Nephron progenitor cell (in vitro differentiated cells): ENCODE data around the gene HPS3.
"Not testable (repeated sequence)": the region's sequence is repeated elsewhere in the genome, so short reads cannot be mapped to it uniquely, and the experiment has no call there.

Experiments
- DNase-seq: peaks from one replicate; pipeline ENCODE4 v3.0.0; 2021
- H3K27ac Mint-ChIP-seq: 2 replicates; pipeline ENCODE4 v1.8.0; 2021; ENCODE audit warnings: mild to moderate bottlenecking, moderate library complexity, mixed read lengths
- H3K27me3 Mint-ChIP-seq: 2 replicates; pipeline ENCODE4 v1.8.0; 2021; ENCODE audit warnings: mild to moderate bottlenecking, low read depth, mixed read lengths; ENCODE audit not compliant: poor library complexity
- H3K36me3 Mint-ChIP-seq: 2 replicates; pipeline ENCODE4 v1.8.0; 2021; ENCODE audit warnings: low read depth, mixed read lengths
- H3K4me1 Mint-ChIP-seq: 2 replicates; pipeline ENCODE4 v1.8.0; 2021; ENCODE audit warnings: mixed read lengths
- H3K4me3 Mint-ChIP-seq: 2 replicates; pipeline ENCODE4 v1.8.0; 2021; ENCODE audit warnings: mild to moderate bottlenecking, moderate library complexity, mixed read lengths
- H3K9me3 Mint-ChIP-seq: 2 replicates; pipeline ENCODE4 v1.8.0; 2021; ENCODE audit warnings: mild to moderate bottlenecking, moderate library complexity, mixed read lengths
- CTCF ChIP-seq: fragments of 200-600 bp; sonication (generic); IDR thresholded peaks from 2 replicates; pipeline ENCODE4 v1.5.0; 2021; ENCODE audit warnings: antibody characterized with exemption

HPS3 gene

DNA sequence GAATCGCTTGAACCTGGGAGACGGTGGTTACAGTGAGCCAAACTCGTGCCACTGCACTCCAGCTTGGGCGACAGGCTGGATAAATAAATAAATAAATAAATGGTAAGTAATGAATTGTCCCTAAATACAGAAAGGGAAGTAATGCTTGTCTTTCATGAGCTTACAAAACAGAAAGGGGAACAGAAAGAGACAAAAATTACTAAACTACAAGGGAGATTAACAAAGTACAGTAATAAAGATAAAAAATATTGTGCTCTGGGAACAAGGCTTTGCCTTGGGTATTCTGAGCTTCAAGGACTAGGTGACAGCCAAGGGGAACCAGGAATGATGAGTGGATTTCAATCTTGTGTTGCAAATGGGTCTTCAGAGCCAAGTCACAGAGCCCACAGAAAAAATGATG is 34.0 kb upstream of the HPS3 start:
- TF ChIP-seq CTCF, result no peak
- H3K36me3 Mint-ChIP-seq, result no peaks in the 10 kb centered on the region
- H3K4me3 Mint-ChIP-seq, result no peak overlapping the region
- peaks cover 9% of the 10 kb centered on the region for H3K9me3 Mint-ChIP-seq
- no peaks in the 10 kb centered on the region for H3K4me1 Mint-ChIP-seq
- H3K27me3 Mint-ChIP-seq, result no peaks in the 10 kb centered on the region
- H3K27ac Mint-ChIP-seq, result no peak overlapping the region
- no peak for DNase-seq

DNA sequence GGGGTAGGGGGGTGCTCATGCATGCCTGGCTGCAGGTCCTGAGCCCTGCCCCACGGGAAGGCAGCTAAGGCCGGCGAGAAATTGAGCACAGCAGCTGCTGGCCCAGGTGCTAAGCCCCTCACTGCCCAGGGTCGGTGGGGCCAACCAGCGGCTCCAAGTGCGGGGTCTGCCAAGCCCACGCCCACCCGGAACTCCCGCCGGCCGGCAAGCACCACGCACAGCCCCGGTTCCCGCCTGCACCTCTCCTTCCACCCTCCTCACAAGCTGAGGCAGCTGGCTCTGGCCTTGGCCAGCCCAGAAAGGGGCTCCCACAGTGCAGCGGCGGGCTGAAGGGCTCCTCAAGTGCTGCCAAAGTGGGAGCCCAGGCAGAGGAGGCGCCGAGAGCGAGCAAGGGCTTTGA is 31.5 kb upstream of the HPS3 start:
- not testable (repeated sequence) for H3K36me3 Mint-ChIP-seq, DNase-seq, H3K9me3 Mint-ChIP-seq, H3K4me1 Mint-ChIP-seq, H3K27ac Mint-ChIP-seq, H3K4me3 Mint-ChIP-seq, H3K27me3 Mint-ChIP-seq

DNA sequence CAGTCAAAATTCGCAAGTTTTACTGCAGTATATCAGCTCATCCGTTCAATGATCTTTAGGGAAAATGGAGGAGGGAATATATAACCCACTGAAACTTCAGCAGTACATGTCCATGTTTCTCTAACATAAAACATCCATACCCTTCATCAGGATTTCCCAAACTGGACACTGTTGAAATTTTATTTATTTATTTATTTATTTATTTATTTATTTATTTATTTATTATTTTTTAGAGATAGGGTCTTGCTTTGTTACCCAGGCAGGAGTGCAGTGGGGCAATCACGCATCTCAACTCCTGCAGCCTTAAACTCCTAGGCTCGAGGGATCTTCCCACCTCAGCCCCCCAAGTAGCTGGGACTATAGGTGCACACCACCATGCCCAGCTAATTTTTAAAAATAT is 28.3 kb upstream of the HPS3 start:
- TF ChIP-seq CTCF, result no peak

DNA sequence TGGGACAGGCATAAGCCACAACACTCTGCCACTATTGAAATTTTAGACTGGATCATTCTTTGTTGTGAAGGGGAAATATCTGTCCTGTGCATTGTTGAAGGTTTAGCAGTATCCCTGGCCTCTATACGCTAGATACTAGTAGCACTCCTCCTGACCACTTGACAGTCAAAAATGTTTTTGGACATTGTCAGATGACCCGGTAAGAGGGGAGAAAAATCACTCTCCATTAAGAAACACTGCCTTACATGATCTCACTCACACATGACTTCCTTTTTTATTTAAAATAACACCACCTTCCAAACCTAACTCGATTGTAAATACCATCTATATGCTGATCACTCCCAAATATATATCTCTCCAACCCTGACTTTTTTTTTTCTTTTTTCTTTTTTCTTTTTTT is 27.8 kb upstream of the HPS3 start:
- Mint-ChIP-seq H3K4me1 (no peaks in the 10 kb centered on the region), H3K4me3 (no peak overlapping the region), H3K27ac (no peak overlapping the region), H3K36me3 (no peaks in the 10 kb centered on the region), H3K9me3 (peaks cover 32% of the 10 kb centered on the region), H3K27me3 (peaks cover 2% of the 10 kb centered on the region)
- no peak for TF ChIP-seq CTCF
- no peak for DNase-seq

More for the DNA sequence above, 28.3 kb upstream of the HPS3 start:
- H3K27me3 Mint-ChIP-seq, result peaks cover 2% of the 10 kb centered on the region
- DNase-seq, result no peak
- no peaks in the 10 kb centered on the region for H3K4me1 Mint-ChIP-seq
- H3K27ac Mint-ChIP-seq, result no peak overlapping the region
- H3K9me3 Mint-ChIP-seq, result peaks cover 27% of the 10 kb centered on the region
- H3K36me3 Mint-ChIP-seq, result no peaks in the 10 kb centered on the region
- H3K4me3 Mint-ChIP-seq, result no peak overlapping the region

GRCh38 chr3:149104484-149104883 is 25.0 kb upstream of the HPS3 start:
- Mint-ChIP-seq H3K27me3 (peaks cover 2% of the 10 kb centered on the region), H3K36me3 (no peaks in the 10 kb centered on the region), H3K9me3 (peaks cover 36% of the 10 kb centered on the region), H3K27ac (no peak overlapping the region), H3K4me3 (no peak overlapping the region), H3K4me1 (no peaks in the 10 kb centered on the region)
- TF ChIP-seq CTCF, result no peak
- DNase-seq, result no peak

DNA sequence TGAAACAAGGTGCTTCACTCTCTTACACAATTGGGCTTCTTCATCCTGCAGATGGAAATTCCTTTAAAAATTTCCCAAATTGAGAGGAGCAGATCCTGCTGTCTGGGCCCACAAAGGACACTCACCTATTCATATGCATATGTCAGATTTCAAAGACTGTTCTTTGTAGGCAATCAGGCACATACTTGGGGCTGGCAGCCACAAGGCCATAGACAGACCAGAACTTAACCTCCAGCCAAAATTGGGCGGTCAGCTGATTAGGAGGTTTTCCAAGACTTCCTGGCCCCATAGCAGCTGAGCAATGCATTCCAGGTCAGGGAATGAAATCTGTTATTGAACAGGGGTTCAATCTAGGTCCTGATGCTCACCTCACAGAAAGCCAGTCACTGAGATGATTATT is 15.0 kb upstream of the HPS3 start:
- Mint-ChIP-seq H3K4me1 (no peaks in the 10 kb centered on the region), H3K36me3 (no peaks in the 10 kb centered on the region), H3K27me3 (no peaks in the 10 kb centered on the region), H3K27ac (no peak overlapping the region), H3K9me3 (peaks cover 10% of the 10 kb centered on the region), H3K4me3 (no peak overlapping the region)
- no peak for TF ChIP-seq CTCF
- DNase-seq, result no peak
